Tibial nerve (tissue), 4 donors: ENCODE results near the gene RPL35. TPM values are rescaled to one million over a fixed set of nuclear protein-coding genes. Genes with fewer than 3 reads are reported as not detected.

ENCODE experiments used
- DNase-seq, 2 donors: peaks; one replicate each; pipeline ENCODE4 v3.0.0-alpha.2; 2019; ENCODE audit warnings: low spot score in 2 of 2
- H3K27ac ChIP-seq, 4 donors: fragments of 200-600 bp; sonication (generic) in 3 of 4; one replicate each; pipeline ENCODE4 v1.5.1; 2017 to 2019; ENCODE audit warnings: mild to moderate bottlenecking in 1 of 4
- H3K27me3 ChIP-seq, 2 donors: fragments of 200-600 bp; sonication (generic) in 1 of 2; one replicate each; pipeline versions ENCODE4 v1.5.1 to v1.6.0; 2017 to 2019
- H3K36me3 ChIP-seq, 3 donors: fragments of 200-600 bp; sonication (generic); one replicate each; pipeline ENCODE4 v1.5.1; 2018 to 2019
- H3K4me1 ChIP-seq, 4 donors: fragments of 200-600 bp; sonication (generic) in 3 of 4; one replicate each; pipeline ENCODE4 v1.5.1; 2017 to 2019
- H3K4me3 ChIP-seq, 4 donors: fragments of 200-600 bp; sonication (generic) in 3 of 4; one replicate each; pipeline ENCODE4 v1.5.1; 2017 to 2019; ENCODE audit warnings: mild to moderate bottlenecking in 1 of 4, moderate library complexity in 1 of 4
- H3K9me3 ChIP-seq, 4 donors: fragments of 200-600 bp; sonication (generic) in 3 of 4; one replicate each; pipeline ENCODE4 v1.5.1; 2017 to 2019
- CTCF ChIP-seq, 5 experiments: fragments of 200-600 bp in 3 of 5; fragments of 450-650 bp in 2 of 5; sonication (generic) in 3 of 5; IDR thresholded peaks; one replicate each; pipeline ENCODE4 v1.5.1; 2016 to 2019; ENCODE audit warnings: antibody characterized with exemption in 5 of 5, mild to moderate bottlenecking in 3 of 5, moderate library complexity in 2 of 5
- EP300 ChIP-seq, 2 donors: sonication (generic); formaldehyde crosslinking; IDR thresholded peaks; one replicate each; pipeline ENCODE4 v1.6.1; 2017; ENCODE audit warnings: antibody characterized with exemption in 2 of 2, mild to moderate bottlenecking in 1 of 2
- POLR2A ChIP-seq, 2 donors: fragments of 450-650 bp; IDR thresholded peaks; one replicate each; pipeline ENCODE4 v1.6.1; 2017; ENCODE audit warnings: antibody characterized with exemption in 2 of 2, mild to moderate bottlenecking in 2 of 2, moderate library complexity in 2 of 2
- WGBS, 2 donors: methylation state at CpG; one replicate each; pipeline ENCODE4 v1.1.5; 2018; 5-methylcytosine and 5-hydroxymethylcytosine counted together
- total RNA-seq, 4 donors: library from RNA; depleted of rRNA; stranded (reverse); fragments of >200 nt; gene quantifications; one replicate each; pipeline ENCODE4 v1.1.0, GENCODE V29; 2016

The RPL35 gene
- total RNA-seq, 4 donors from 2014 or later, result 1,854 to 2,171 (median 1,912) TPM

- peaks cover 0 to 8% (median 0%) of the 10 kb centered on the region in 4 donors for H3K4me1 ChIP-seq
- no peaks in the 10 kb centered on the region for H3K27me3 ChIP-seq
- H3K9me3 ChIP-seq, result no peaks in the 10 kb centered on the region
- peaks cover 0 to 82% (median 11%) of the 10 kb centered on the region in 3 donors for H3K36me3 ChIP-seq
- H3K4me3 ChIP-seq, result no peak overlapping the region
- no peak overlapping the region for H3K27ac ChIP-seq
- TF ChIP-seq EP300 (IDR thresholded peaks at IDR 0.05), result no peak
- no peak for TF ChIP-seq CTCF (IDR thresholded peaks at IDR 0.05)
- TF ChIP-seq POLR2A (IDR thresholded peaks at IDR 0.05), result no peak
- DNase-seq, result no peak
- 61 to 69% methylated on average over 6 of the region's 6 CpGs for WGBS, 2 donors
Observed at GRCh38 chr9:124897570-124898460, 36.1 kb upstream of the RPL35 start.

DNA sequence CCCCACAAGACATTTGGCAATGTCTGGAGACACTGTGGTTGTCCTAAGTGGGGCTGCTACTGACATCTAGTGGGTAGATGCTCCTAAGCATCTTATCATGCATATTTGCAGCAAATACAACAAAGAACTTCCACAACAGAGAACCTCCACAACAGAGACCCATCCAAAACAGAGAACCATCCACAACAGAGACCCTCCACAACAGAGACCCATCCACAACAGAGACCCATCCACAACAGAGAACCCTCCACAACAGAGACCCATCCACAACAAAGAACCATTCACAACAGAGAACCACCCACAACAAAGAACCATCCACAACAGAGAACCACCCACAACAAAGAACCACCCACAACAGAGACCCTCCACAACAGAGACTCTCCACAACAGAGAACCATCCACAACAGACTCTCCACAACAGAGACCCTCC, 33.0 kb upstream of the RPL35 start:
- H3K27ac ChIP-seq, result peak overlapping the region in 2 of 4 donors; percentile 32 to 70
- peak in 1 of 2 donors; percentile 8 for DNase-seq
- H3K4me1 ChIP-seq, result peaks cover 0 to 8% (median 0%) of the 10 kb centered on the region in 4 donors
- no peaks in the 10 kb centered on the region for H3K27me3 ChIP-seq
- TF ChIP-seq POLR2A (IDR thresholded peaks at IDR 0.05) (no peak), CTCF (IDR thresholded peaks at IDR 0.05) (peak in 3 of 5 experiments; percentile 16 to 19 (median 16)), EP300 (IDR thresholded peaks at IDR 0.05) (no peak)
- H3K36me3 ChIP-seq, result peaks cover 0 to 90% (median 4%) of the 10 kb centered on the region in 3 donors
- no peaks in the 10 kb centered on the region for H3K9me3 ChIP-seq
- H3K4me3 ChIP-seq, result no peak overlapping the region

DNA sequence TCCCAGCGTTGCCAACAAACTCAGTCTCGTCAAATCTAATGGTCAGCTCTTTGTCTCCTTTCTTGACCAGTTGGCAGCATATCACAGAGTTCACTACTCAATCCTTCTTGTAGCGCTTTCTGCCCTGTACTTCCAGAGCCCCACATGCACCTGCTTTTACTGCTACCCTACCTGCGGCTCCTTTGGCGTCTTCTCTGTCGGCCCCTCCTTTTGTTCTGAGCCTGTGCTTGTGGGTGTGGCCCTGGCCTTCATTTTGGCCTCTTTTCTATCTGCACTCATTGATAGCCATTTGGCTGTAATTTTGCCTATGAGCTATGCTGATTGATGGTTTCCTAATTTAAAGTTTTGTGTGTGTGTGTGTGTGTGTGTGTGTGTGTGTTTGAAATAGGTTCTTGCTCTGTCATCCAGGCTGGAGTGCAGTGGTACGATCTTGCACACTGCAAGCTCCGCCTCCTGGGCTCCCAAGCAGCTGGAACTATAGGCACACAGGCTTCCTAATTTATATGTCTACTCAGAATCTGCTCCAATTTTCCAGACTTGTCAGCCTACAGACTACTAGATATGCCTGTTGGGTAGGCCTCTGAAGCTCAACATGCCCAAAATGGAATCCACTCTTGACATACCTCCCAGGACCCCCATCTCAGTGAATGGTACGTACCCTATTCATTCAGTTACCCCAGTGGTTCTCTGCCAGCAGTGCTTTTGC, 32.4 kb upstream of the RPL35 start:
- H3K4me3 ChIP-seq, result no peak overlapping the region
- TF ChIP-seq POLR2A (IDR thresholded peaks at IDR 0.05) (no peak), CTCF (IDR thresholded peaks at IDR 0.05) (no peak), EP300 (IDR thresholded peaks at IDR 0.05) (no peak)
- 74 to 82% methylated on average over 9 of the region's 9 CpGs for WGBS, 2 donors
- DNase-seq, result no peak
- H3K4me1 ChIP-seq, result peaks cover 0 to 8% (median 0%) of the 10 kb centered on the region in 4 donors
- no peaks in the 10 kb centered on the region for H3K9me3 ChIP-seq
- H3K27me3 ChIP-seq, result no peaks in the 10 kb centered on the region
- H3K27ac ChIP-seq, result peak overlapping the region in 2 of 4 donors; percentile 32 to 70
- H3K36me3 ChIP-seq, result peaks cover 0 to 90% (median 2%) of the 10 kb centered on the region in 3 donors

- Histone ChIP-seq H3K27me3 (no peaks in the 10 kb centered on the region), H3K4me1 (peaks cover 0 to 8% (median 0%) of the 10 kb centered on the region in 4 donors), H3K4me3 (no peak overlapping the region), H3K27ac (no peak overlapping the region), H3K9me3 (no peaks in the 10 kb centered on the region), H3K36me3 (peaks cover 0 to 92% (median 23%) of the 10 kb centered on the region in 3 donors)
- WGBS, 2 donors, result 86 to 95% methylated on average over 7 of the region's 7 CpGs
- DNase-seq, result no peak
- TF ChIP-seq POLR2A (IDR thresholded peaks at IDR 0.05), result no peak
- no peak for TF ChIP-seq CTCF (IDR thresholded peaks at IDR 0.05)
- TF ChIP-seq EP300 (IDR thresholded peaks at IDR 0.05), result no peak
Observed at GRCh38 chr9:124890179-124890578, 28.4 kb upstream of the RPL35 start.
